HG03558 (cell line): ENCODE results near the gene RAX.

Experiments used
- ATAC-seq: cut with Tn5 transposase; IDR thresholded peaks from one replicate; pipeline ENCODE4 v1.9.1; 2021; ENCODE audit warnings: moderate number of reproducible peaks; ENCODE audit not compliant: unreplicated experiment; ENCODE audit errors: extremely low read depth

RAX gene

GRCh38 chr18:59272891-59273758, at the start of gene RAX:
Gene RAX (minus strand): TSS chr18:59273454. CDS start chr18:59273206, 248 bp downstream.
- no peak for ATAC-seq

GRCh38 chr18:59318460-59319050, 45.3 kb upstream of the RAX start, which contains the start of gene CPLX4:
Gene CPLX4 (minus strand): TSS chr18:59318649. CDS start chr18:59318462, 187 bp downstream.
- no peak for ATAC-seq

GRCh38 chr18:59311631-59312030, 38.4 kb upstream of the RAX start:
- no peak for ATAC-seq

GRCh38 chr18:59308938-59309260, 35.6 kb upstream of the RAX start:
- no peak for ATAC-seq

- no peak for ATAC-seq
Measured at GRCh38 chr18:59308248-59308937, 35.1 kb upstream of the RAX start.

GRCh38 chr18:59306640-59307039, 33.4 kb upstream of the RAX start:
- ATAC-seq = no peak

GRCh38 chr18:59305295-59305694, 32.0 kb upstream of the RAX start:
- ATAC-seq = no peak

- ATAC-seq = no peak
Measured at GRCh38 chr18:59303656-59304195, 30.5 kb upstream of the RAX start.

GRCh38 chr18:59303006-59303405, 29.8 kb upstream of the RAX start:
- ATAC-seq = no peak

GRCh38 chr18:59301929-59302328, 28.7 kb upstream of the RAX start:
- ATAC-seq = no peak

GRCh38 chr18:59300676-59301285, 27.5 kb upstream of the RAX start:
- no peak for ATAC-seq

GRCh38 chr18:59298871-59299270, 25.6 kb upstream of the RAX start:
- no peak for ATAC-seq

GRCh38 chr18:59293317-59293716, 20.1 kb upstream of the RAX start:
- ATAC-seq = no peak

GRCh38 chr18:59286341-59286740, 13.1 kb upstream of the RAX start:
- no peak for ATAC-seq

- no peak for ATAC-seq
Measured at GRCh38 chr18:59282341-59282740, 9.1 kb upstream of the RAX start.

GRCh38 chr18:59279722-59280121, 6.5 kb upstream of the RAX start:
- ATAC-seq = no peak

GRCh38 chr18:59279193-59279592, 5.9 kb upstream of the RAX start:
- ATAC-seq = no peak

GRCh38 chr18:59278793-59279192, 5.5 kb upstream of the RAX start:
- no peak for ATAC-seq

GRCh38 chr18:59276047-59276446, 2.8 kb upstream of the RAX start:
- ATAC-seq = no peak

GRCh38 chr18:59275406-59275949, 2.2 kb upstream of the RAX start:
- ATAC-seq = no peak
